NK-92 treated with Interleukin-12 subunit alpha and Interleukin-12 subunit beta, amount 100 ng/mL, for 24 hours (cell line): ENCODE results near the gene CNTNAP2.
"Not testable (repeated sequence)": the region's sequence is repeated elsewhere in the genome, so short reads cannot be mapped to it uniquely, and the experiment has no call there.

Experiments
- DNase-seq: peaks from one replicate; lab custom pipeline; 2025; lab: John Stamatoyannopoulos, UW

CNTNAP2 gene

DNA sequence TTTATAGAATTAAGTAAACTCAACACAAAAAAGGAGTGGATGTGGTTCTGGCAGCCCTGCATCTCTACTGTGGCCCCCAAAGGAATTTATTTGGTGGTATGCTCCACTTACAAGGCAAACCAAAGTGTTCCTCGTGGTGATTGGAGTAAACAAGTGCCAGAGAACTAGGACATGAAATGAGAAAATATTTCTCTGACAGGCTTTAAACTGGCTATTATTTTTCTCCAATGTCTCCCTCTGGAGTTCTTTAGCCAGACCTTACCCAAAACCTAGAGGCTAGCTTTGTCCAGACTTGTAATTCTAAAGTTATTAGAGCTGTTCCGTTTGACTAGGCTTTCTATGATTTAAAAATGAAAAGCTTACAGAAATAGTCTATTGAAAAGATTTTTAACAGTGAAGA is 990.1 kb downstream of the CNTNAP2 start:
- DNase-seq: no peak

DNA sequence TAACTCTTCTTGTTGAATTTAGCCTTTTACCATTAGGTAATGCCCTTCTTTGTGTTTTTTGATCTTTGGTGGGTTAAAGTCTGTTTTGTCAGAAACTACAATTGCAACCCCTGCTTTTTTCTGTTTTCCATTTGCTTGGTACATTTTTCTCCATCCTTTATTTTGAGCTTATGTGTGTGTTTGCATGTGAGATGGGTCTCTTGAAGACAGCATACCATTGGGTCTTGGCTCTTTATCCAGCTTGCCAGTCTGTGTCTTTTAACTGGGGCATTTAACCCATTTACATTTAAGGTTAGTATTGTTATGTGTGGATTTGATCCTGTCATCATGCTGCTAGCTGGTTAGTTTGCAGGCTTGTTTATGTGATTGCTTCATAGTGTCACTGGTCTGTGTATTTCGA is 997.9 kb downstream of the CNTNAP2 start:
- DNase-seq: not testable (repeated sequence)

DNA sequence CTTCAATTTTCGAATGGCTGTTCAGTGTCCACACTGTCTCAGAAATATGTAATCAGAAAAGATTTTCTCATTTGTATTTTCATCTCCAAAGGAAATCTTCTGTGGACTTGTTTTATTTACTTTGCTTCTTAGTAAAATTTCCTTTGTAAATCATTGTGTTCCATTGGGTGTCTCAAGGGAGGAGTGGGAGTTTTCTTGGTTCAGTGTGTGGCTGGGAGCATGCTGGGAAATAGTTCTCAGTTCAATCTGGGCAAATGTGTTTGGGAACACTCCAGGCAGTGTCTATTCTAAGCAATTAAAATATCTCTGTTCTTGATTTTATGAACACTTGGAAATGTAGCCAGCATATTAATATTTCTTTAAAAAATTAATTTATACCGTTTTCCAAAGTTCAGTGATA is 1019.8 kb downstream of the CNTNAP2 start:
- DNase-seq: no peak

DNA sequence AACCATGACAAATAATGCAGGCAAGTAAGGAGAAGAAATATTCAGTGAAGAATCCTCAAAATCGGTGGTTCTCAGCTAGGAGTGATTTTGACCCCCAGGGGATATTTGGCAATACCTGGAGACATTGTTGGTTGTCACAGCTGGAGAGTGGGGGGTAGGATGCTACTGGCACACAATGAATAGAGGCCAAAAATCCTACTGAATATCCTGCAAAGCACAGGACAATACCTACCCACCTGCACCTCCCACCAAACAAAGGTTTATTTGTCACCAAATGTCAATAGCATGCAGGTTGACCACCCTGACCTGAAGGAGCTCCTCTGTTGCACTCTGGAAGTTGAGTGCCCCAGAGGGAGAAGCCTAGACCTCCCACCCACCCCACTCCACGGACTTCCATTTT is 1028.6 kb downstream of the CNTNAP2 start:
- DNase-seq: no peak

DNA sequence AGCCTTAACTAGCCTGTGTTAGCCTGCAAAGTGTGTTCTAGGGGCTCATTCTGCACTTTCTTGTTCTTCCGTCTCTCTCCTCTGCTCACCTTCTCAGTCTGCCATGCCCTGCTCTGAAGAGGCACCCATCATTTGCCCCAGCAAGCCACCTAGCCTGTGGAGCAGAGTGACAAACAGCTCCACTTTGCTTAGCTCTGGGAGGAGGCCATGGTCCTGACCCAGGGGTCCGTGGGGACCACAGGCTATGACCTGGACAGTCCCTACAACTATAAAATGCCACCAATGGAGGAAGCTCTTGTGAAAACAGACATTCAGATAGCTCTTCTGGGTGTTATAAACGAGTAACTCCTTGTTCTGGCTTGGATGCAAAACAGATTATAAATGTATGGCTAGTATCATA is 1029.6 kb downstream of the CNTNAP2 start:
- DNase-seq: no peak

DNA sequence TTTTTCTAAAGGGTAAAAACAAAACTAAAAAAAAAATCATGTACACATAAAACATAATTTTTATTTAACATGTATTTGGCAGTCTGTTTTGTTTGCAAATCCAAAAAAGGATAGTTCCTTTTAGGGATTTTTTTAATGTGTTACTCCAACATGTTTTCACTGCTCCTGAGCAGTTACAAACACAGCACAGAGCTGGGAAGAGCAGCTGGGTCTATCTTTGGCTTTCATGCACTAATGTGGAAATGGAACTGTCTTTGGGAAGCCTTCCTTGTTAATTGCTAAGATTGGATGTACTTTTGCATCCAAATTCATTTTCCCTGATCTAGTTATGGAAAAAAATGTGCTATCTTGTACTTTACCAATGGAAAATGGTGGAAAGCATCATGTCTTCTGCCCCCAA is 1035.1 kb downstream of the CNTNAP2 start:
- no peak for DNase-seq

DNA sequence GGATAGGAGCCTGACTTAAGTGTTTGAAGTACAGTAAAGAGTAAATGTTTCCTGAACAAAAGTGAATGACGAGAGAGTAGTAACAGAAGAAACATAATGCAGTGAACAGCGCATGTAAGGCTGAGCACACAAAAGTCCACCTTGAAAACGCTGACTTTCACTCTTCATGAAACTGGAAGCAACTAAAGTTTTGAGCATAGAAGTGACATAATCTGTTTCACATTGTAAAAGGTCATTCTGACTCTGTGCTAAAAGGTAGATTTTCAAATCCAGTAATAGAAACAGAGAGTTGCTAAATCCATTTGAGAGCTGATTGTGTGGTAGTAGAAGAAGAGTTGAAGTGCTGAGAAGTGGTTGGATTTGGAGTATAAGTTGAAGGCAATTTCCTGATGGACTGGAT is 1037.0 kb downstream of the CNTNAP2 start:
- DNase-seq: no peak

DNA sequence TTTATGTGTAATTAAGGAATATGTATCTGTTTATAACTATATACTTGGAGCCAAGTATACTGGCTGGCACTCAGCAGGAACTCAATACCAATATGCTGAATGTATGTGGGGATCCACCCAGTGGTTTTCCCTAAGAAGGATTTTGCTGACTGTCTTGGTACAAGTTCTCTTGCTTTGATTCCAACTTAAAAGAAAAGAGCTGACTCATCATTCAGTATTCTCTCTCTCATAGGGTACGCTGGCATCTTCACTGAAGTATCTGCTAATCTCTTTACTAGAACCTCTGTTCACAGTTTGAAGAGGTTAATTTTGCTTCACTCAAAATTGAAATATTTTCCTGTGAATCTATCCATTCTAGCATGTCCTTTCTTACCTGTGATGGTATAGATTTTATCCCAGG is 1044.8 kb downstream of the CNTNAP2 start:
- DNase-seq: no peak

DNA sequence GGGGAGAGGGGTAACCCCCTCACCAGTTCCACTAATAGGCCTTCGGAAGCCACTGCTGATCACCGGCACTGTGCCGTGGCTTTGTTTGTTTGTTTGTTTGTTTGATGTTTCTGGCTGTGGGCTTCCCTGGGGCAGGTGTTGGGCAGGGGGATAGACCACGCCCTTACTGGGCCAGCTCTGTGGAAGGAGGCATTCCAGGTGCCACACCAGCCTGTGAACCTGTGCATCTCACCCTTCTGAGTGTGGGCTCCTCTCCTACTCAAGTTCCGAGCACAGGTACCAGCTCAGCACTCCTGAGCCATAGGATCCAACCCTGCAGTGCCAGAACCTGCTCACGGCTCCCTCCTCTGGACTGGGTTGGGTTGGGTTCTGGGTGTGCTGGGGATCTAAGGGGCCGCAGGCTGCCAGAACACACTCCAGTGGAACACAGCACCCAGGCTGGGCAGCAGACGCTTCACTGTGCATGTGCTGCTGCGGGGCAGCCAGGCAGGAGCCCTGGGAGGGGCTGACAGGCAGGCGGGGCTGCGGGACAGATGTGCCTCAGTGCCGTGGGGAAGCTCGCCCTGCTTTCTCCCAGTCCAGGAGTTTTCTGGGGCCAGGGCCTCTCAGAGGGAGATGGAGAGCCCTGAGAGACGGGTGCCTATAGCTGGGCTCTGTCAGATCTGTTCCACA is 1053.9 kb downstream of the CNTNAP2 start:
- DNase-seq: no peak

DNA sequence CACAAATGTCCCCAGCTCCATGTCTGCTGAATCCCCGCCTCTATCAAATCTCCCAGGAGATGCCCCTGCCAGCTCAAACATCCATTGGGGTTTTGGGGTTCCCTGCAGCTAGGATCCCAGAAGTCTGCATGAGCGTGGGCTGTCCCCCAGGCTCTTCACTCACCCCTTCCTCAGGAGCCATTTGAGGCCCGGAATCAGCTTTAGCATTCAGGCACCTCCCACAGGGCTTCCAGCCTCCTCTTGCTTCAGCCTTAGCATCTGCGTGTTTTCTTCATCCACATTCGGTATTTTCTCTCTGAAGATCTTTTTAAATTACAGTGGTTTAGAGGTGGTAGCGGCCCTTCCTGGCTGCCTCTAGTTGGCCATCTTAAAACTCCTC is 1054.4 kb downstream of the CNTNAP2 start:
- no peak for DNase-seq

DNA sequence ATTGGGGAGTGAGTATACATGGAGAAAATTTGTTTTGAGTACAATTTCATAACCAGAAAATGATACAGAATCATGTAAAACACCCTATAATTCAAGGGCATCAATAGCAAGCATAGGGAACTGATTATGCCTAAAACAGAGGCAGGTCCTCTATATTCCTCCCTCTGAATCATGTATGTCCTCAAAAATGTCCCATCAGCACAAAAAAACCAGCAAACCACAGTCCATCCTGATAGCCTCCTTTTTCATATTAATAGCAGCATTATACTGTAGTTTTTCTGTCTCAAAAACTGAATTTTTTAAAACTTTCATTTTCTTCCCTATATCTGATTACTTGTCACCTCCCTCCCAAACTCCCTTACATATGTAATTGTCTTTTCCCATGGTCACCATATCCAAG is 1057.3 kb downstream of the CNTNAP2 start:
- DNase-seq: no peak

DNA sequence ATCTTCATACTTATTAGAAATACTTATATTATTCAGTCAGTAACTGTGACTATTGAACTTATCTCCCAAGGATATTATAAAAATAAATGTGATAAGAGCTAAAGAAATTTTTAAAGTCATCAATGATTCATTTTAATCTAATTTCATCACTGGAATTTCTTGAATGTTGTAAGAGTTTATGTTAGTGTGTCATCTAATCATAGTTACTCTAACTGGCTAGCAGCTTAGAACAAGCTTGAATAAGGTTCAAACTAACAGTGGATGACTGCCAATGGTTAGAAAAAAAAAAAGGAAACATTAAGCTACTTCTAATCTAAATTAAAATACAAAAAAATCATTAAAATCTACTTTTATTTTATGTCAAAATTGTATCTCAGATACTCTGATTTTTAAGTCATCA is 1066.3 kb downstream of the CNTNAP2 start:
- DNase-seq: no peak

DNA sequence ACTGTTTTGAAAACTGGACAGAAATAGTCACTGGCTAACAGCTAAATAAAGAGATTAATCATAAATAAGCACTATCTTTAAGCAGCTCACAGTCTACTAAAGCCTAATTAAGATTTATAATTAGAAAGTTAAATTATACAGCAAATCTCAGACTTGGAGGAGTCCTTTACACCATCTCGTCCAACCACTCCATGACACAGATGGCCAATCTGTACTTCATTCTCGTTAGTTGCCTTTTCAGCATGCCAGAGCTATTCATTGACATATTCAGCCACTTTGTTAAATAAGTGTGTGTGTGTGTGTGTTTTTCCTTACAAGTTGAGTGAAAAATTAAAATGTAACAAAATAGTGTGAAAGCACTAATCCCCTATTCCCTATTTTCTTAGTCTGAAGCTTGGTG is 1066.7 kb downstream of the CNTNAP2 start:
- DNase-seq: no peak

DNA sequence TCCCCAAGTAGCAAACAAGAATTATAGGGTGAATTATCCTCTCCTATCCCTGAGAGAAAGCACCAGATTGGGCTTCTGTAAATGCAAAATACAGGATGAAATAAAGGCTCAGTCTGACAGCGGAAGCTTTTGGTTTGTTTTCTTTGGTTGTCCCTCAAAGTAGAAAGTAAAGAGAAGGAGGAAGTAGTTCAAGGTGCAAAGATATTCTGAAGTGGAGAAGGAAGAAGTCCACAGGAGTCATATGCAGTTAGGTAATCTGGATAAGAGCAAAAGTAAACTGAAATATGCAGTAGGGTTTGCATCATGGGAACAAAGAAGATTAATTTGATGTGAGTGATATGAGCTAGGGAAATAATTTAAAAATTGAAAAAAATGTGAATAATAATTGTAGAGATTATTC is 1071.9 kb downstream of the CNTNAP2 start:
- DNase-seq: no peak

DNA sequence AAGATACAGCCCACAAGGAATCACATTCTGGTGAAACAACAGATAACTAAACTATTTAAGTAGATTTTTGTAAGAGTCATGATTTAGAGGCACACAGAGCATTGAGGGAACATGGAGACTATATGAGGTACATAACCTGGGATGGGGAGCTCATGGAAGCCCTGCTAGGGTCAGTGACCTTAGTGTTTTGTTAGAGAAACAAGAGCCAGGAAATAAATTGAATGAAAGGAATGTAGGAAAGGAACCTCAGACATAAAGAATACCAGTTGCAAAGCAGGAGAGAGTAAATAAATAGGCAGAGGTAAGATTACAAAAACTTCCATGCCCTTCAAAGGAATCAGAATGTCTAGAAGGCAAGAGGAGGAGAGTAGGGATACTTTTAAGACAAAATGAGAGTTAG is 1076.9 kb downstream of the CNTNAP2 start:
- DNase-seq: no peak

DNA sequence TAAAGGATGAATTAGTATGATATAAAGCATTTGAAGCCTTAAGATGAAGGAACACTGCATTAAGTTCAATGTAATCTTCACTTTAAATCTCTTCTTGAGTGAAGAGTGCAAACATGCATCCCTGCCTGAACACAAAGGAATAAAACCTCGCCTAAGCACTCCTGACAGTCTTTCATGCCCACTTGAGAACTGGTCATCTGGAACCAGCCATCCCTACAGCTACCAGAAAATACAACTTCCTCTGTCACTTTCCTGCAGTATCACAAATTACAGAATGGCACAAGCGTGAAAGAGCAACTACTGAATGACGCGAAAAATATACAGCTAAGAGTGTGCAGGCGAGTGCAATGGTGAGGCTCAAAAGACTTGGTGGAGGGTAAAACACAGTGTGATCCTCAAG is 1079.9 kb downstream of the CNTNAP2 start:
- no peak for DNase-seq

DNA sequence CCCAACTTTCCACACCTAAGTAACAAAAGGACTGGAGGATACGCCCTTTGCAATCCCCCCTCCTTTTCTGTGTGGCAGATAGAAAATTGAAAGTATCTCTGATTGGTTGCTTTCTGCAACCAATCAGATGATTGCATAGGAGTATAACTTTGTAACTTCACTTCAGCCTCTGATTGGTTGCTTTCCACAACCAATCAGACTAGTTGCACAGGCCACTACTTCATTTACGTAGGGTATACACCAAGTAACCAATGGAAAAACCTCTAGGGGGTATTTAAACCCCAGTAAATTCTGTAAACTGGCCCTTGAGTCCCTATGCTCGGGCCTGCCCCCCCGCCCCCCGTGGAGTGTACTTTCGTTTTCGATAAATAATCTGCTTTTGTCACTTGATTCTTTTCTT is 1080.4 kb downstream of the CNTNAP2 start:
- no peak for DNase-seq

DNA sequence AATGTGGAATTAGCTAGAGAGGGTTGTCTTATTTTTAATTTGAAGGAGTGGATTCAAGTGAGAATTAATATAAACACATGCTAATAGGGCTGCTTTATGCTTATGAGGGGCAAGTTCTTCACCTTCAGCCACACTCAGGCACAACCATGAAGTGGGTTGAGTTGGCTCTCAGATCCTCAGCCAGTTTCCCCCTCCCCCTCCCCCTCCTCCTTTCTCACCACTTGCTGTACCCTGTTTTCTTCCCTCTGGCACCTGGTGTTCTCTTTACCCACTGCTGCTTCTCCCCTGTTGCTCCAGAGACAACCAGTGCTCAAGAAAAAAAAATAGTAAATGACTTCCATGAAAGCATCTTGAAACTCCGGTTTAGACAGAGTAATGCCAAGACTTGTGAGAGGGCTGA is 1083.3 kb downstream of the CNTNAP2 start:
- DNase-seq: no peak

DNA sequence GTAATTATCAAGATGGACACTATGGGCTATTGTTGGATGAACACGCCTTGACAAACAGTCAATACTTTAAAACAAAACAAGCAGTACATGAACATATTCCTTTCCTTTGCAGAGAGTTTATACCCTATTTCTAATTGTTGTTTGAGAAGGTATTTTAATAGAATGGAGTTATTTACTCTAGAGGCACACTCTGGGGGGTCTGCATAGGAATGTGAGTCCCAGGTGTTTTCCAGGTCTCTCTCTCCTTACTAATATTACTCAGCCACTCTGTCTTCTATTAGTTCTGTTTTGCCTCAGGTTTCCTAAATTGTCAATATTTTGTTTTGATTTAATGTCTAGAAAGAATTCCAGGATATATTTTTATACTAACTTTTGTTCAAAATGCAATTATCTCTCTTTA is 1091.4 kb downstream of the CNTNAP2 start:
- no peak for DNase-seq

DNA sequence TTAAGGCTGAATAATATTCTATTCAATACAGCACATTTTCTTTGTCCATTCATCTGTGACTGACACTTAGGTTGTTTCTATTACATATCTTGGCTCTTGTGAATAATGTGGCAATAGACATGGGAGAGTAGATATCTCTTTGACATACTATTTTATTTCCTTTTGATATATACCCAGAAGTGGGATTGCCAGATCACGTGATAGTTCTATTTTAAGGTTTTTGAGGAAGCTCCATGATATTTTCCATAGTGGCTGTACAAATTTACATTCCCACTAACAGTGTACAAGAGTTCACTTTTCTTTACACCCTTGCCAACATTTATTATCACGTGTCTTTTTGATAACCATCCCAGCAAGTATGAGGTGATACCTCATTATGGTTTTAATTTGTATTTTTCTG is 1114.7 kb downstream of the CNTNAP2 start:
- no peak for DNase-seq

DNA sequence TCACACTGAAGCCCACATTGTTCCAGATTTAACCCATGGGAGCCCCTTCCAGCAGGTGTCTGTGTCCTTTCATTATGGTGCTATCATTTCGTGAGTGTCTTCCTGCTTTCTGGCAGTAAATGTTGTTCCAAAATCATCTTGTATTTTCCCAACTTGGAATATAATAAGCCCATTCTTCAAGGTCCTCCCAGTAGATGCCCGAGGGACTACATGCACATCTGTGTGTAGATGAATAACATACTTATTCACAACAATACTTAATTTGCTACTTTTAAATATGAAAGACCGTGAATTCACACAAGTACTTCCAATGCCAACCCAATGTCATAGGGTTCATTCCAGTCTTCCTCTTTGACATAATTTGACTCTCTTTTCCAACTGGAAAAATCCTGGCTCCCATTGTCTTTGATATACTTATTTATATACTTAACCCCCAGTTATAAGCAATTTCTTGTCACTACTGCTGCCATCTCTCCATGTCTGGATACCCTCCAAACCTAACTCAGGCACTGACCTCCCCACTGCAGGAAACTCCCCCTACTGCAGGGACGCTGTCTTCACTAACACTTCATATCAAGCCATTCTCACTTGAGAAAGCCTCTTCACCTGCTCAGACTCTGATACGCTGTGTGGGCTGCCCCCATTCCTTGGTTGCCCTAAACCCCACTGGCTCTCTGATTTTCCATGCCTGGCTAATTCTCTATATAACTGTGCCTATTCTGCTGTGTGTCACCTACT is 1119.2 kb downstream of the CNTNAP2 start:
- DNase-seq: no peak

DNA sequence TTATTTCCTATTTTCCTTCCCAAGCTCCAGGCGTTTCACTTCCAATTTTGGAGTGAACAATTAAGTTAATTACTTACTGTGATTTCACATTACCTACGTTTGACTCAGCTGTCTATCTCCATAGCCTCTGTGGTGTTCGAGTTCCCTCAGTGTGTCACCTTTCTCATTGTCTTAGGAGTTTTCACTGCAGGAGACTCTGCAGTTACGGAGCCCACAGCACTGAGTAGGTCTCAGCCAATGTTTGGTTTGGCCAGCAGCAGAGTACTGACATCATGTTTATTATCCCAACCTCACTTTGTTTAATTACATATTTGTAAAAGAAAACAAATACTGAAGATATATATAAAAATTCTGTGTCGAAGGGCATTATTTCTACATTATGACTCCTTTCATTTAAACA is 1123.9 kb downstream of the CNTNAP2 start:
- no peak for DNase-seq

DNA sequence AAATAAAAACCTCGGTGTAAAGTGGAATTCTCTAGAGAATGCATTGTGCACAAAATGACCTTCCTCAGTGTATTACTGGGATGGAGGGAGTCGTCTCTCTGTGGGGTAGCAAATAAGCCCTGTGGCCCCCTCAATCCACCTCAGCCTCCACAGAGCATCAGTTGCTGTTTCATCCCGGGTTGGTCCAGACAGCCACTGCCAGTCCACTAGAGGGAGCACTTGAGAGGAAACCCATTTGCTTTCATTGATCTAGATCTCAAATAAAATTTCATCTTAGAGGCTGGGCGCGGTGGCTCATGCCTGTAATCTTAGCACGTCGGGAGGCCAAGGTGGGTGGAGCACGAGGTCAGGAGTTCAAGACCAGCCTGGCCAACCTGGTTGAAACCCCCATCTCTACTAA is 1128.7 kb downstream of the CNTNAP2 start:
- DNase-seq: no peak

DNA sequence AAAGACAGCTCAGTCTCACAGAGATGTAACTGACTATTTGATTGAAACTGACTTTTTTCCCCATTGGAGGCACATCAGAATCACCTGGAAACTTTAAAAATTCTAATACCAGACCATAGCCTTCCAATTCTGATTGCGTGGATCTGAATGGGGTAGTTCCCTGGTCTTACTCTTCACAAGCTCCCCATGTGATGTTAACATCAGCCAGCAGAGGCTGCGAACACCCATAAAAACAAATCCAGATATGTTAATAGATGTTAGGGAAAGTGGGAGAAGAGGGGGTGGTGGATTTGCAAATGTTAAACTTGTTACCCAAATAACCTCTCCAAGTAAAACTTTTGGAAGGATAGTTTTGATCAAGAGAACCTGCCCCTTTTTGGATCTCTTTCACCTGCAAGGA is 1133.4 kb downstream of the CNTNAP2 start:
- no peak for DNase-seq
